GM23338 (cell line): Measurements from ENCODE around the gene DMWD.

Experiments used
- CREB1 ChIP-seq: fragments of 250-450 bp; sonication (Bioruptor Pico); IDR thresholded peaks from 2 replicates; pipeline ENCODE4 v1.5.0; 2020; ENCODE audit warnings: low read depth, mild to moderate bottlenecking, moderate library complexity
- CTCF ChIP-seq, 2 experiments: fragments of 200-600 bp in 1 of 2; sonication (generic) in 1 of 2; conservative IDR thresholded peaks; 2 replicates each; pipeline versions ENCODE4 v1.5.1 to v1.6.1; 2016 to 2017; ENCODE audit warnings: antibody characterized with exemption in 2 of 2, low read depth in 2 of 2, mild to moderate bottlenecking in 2 of 2, moderate library complexity in 1 of 2
- EZH2 ChIP-seq: fragments of 200-600 bp; sonication (generic); IDR thresholded peaks from one replicate; pipeline ENCODE4 v1.8.0; 2017; ENCODE audit warnings: antibody characterized with exemption, mild to moderate bottlenecking, low read depth; ENCODE audit not compliant: unreplicated experiment
- EZH2phosphoT487 ChIP-seq: fragments of 200-600 bp; sonication (generic); IDR thresholded peaks from one replicate; pipeline ENCODE4 v1.8.1; 2018; ENCODE audit warnings: antibody characterized with exemption; ENCODE audit not compliant: unreplicated experiment
- JUNB ChIP-seq: IDR thresholded peaks from one replicate; pipeline ENCODE4 v1.6.1; 2016; ENCODE audit warnings: antibody characterized with exemption; ENCODE audit not compliant: unreplicated experiment
- NANOG ChIP-seq: IDR thresholded peaks from 2 replicates; pipeline ENCODE4 v1.6.1; 2016; ENCODE audit warnings: antibody characterized with exemption, borderline replicate concordance
- POLR2AphosphoS5 ChIP-seq: IDR thresholded peaks from 2 replicates; pipeline ENCODE4 v1.6.1; 2016; ENCODE audit warnings: antibody characterized with exemption, low read depth
- ZNF114 ChIP-seq: fragments of 250-450 bp; sonication (Bioruptor Pico); IDR thresholded peaks from 2 replicates; pipeline ENCODE4 v1.5.0; 2020; ENCODE audit warnings: mild to moderate bottlenecking, moderate library complexity
- ZNF331 ChIP-seq: fragments of 250-450 bp; sonication (Bioruptor Pico); IDR thresholded peaks from 2 replicates; pipeline ENCODE4 v1.5.0; 2020; ENCODE audit warnings: low read depth, mild to moderate bottlenecking, moderate library complexity
- TF ChIP-seq, protein P1 (sequence below): IDR thresholded peaks from one replicate; pipeline ENCODE4 v1.6.1; 2018; ENCODE audit warnings: antibody characterized with exemption; ENCODE audit not compliant: unreplicated experiment
- TF ChIP-seq, protein P2 (sequence below): IDR thresholded peaks from 2 replicates; pipeline ENCODE4 v1.6.1; 2016; ENCODE audit warnings: antibody characterized with exemption

DNA sequence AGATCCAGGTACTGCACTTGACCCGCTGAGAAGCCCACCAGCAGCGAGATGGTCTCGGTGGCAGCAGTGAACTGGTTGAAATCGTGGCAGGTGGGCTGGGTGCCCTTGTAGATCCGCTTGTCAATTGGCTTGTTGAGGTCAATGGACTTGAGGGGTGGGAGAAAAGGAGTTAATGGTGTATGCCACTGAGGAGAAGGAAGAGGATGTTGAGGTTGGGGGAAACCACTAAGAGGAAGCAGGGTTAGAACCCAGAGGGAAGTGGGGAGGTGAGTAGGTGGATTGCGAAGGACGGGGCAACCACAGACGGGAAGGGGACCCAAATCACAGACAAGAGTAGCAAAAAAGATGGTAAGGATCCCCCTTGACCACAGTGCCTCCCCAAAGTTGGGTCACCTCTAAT is 1.7 kb downstream of the DMWD start:
- no peak for TF ChIP-seq CTCF (conservative IDR thresholded peaks at IDR 0.05; ENCODE audit: low read depth in 2 of 2)
- TF ChIP-seq CREB1 (CRISPR knock-in tag): no peak
- no peak for TF ChIP-seq EZH2
- no peak for TF ChIP-seq ZNF114 (CRISPR knock-in tag)
- no peak for TF ChIP-seq POLR2AphosphoS5
- no peak for TF ChIP-seq JUNB
- TF ChIP-seq, protein P1, sequence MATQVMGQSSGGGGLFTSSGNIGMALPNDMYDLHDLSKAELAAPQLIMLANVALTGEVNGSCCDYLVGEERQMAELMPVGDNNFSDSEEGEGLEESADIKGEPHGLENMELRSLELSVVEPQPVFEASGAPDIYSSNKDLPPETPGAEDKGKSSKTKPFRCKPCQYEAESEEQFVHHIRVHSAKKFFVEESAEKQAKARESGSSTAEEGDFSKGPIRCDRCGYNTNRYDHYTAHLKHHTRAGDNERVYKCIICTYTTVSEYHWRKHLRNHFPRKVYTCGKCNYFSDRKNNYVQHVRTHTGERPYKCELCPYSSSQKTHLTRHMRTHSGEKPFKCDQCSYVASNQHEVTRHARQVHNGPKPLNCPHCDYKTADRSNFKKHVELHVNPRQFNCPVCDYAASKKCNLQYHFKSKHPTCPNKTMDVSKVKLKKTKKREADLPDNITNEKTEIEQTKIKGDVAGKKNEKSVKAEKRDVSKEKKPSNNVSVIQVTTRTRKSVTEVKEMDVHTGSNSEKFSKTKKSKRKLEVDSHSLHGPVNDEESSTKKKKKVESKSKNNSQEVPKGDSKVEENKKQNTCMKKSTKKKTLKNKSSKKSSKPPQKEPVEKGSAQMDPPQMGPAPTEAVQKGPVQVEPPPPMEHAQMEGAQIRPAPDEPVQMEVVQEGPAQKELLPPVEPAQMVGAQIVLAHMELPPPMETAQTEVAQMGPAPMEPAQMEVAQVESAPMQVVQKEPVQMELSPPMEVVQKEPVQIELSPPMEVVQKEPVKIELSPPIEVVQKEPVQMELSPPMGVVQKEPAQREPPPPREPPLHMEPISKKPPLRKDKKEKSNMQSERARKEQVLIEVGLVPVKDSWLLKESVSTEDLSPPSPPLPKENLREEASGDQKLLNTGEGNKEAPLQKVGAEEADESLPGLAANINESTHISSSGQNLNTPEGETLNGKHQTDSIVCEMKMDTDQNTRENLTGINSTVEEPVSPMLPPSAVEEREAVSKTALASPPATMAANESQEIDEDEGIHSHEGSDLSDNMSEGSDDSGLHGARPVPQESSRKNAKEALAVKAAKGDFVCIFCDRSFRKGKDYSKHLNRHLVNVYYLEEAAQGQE: no peak
- TF ChIP-seq, protein P2, sequence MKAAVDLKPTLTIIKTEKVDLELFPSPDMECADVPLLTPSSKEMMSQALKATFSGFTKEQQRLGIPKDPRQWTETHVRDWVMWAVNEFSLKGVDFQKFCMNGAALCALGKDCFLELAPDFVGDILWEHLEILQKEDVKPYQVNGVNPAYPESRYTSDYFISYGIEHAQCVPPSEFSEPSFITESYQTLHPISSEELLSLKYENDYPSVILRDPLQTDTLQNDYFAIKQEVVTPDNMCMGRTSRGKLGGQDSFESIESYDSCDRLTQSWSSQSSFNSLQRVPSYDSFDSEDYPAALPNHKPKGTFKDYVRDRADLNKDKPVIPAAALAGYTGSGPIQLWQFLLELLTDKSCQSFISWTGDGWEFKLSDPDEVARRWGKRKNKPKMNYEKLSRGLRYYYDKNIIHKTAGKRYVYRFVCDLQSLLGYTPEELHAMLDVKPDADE: no peak
- TF ChIP-seq EZH2phosphoT487: no peak
- no peak for TF ChIP-seq ZNF331 (CRISPR knock-in tag)
- no peak for TF ChIP-seq NANOG
